Osteoblast (primary cell): ENCODE data around the gene RAG1. TPM values are rescaled to one million over a fixed set of nuclear protein-coding genes. Genes with fewer than 3 reads are reported as not detected.

Experiments
- DNase-seq: peaks from one replicate; pipeline ENCODE4 v3.0.0; 2011; ENCODE audit warnings: low spot score, mixed read lengths; ENCODE audit not compliant: insufficient read length; ENCODE audit errors: missing footprints
- H2AFZ ChIP-seq: 2 replicates; pipeline ENCODE4 v1.6.0; 2011; ENCODE audit warnings: mild to moderate bottlenecking, low read length
- H3K27ac ChIP-seq: 2 replicates; pipeline ENCODE4 v1.5.1; 2011; ENCODE audit warnings: mild to moderate bottlenecking, low read depth, low read length, moderate library complexity
- H3K27me3 ChIP-seq: 2 replicates; pipeline ENCODE4 v1.6.0; 2012; ENCODE audit warnings: mild to moderate bottlenecking, control low read depth, inconsistent platforms, low read length, moderate library complexity; ENCODE audit not compliant: insufficient read depth
- H3K36me3 ChIP-seq: 2 replicates; pipeline ENCODE4 v1.5.1; 2011; ENCODE audit warnings: mild to moderate bottlenecking, low read length, control low read depth, moderate library complexity; ENCODE audit not compliant: insufficient read depth
- H3K4me1 ChIP-seq: 2 replicates; pipeline ENCODE4 v1.5.1; 2011; ENCODE audit warnings: mild to moderate bottlenecking, low read length, control low read depth, moderate library complexity; ENCODE audit not compliant: insufficient read depth
- H3K4me2 ChIP-seq: 2 replicates; pipeline ENCODE4 v1.6.0; 2011; ENCODE audit warnings: mild to moderate bottlenecking, low read length; ENCODE audit not compliant: insufficient read depth
- H3K4me3 ChIP-seq: fragments of 200-600 bp; sonication (generic); 3 replicates; pipeline ENCODE4 v1.5.1; 2012; ENCODE audit warnings: mild to moderate bottlenecking, low read length, inconsistent platforms; ENCODE audit not compliant: insufficient read depth
- H3K79me2 ChIP-seq: 2 replicates; pipeline ENCODE4 v1.6.0; 2012; ENCODE audit warnings: mild to moderate bottlenecking, low read length, control low read depth, inconsistent platforms; ENCODE audit not compliant: insufficient read depth
- H3K9me3 ChIP-seq: 2 replicates; pipeline ENCODE4 v1.5.1; 2011; ENCODE audit warnings: low read depth, low read length, control low read depth
- H4K20me1 ChIP-seq: 2 replicates; pipeline ENCODE4 v1.6.0; 2012; ENCODE audit warnings: mild to moderate bottlenecking, low read length, control low read depth; ENCODE audit not compliant: insufficient read depth
- total RNA-seq: library from RNA; depleted of rRNA; stranded (reverse); fragments of >200 nt; gene quantifications from 2 replicates; pipeline ENCODE4 v1.2.3, GENCODE V29; 2012
- TF ChIP-seq, protein P1 (sequence below): IDR thresholded peaks from 2 replicates; pipeline ENCODE4 v1.5.1; 2011; ENCODE audit warnings: mild to moderate bottlenecking, low read depth, low read length, moderate library complexity; ENCODE audit errors: extremely low read depth

Gene RAG1
- total RNA-seq, 1 donor, result 0.36 TPM

- peaks cover 7% of the 10 kb centered on the region for H3K79me2 ChIP-seq
- TF ChIP-seq, protein P1, sequence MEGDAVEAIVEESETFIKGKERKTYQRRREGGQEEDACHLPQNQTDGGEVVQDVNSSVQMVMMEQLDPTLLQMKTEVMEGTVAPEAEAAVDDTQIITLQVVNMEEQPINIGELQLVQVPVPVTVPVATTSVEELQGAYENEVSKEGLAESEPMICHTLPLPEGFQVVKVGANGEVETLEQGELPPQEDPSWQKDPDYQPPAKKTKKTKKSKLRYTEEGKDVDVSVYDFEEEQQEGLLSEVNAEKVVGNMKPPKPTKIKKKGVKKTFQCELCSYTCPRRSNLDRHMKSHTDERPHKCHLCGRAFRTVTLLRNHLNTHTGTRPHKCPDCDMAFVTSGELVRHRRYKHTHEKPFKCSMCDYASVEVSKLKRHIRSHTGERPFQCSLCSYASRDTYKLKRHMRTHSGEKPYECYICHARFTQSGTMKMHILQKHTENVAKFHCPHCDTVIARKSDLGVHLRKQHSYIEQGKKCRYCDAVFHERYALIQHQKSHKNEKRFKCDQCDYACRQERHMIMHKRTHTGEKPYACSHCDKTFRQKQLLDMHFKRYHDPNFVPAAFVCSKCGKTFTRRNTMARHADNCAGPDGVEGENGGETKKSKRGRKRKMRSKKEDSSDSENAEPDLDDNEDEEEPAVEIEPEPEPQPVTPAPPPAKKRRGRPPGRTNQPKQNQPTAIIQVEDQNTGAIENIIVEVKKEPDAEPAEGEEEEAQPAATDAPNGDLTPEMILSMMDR, result no peak
- peak within 1 kb of the TSS; percentile 94 for H3K4me2 ChIP-seq
- peak; percentile 90 for DNase-seq
- H3K4me3 ChIP-seq, result peak within 1 kb of the TSS; percentile 96
- peaks cover 3% of the 10 kb centered on the region for H3K27me3 ChIP-seq
- H3K36me3 ChIP-seq, result no peaks in the 10 kb centered on the region
- H4K20me1 ChIP-seq, result no peaks in the 10 kb centered on the region
- peak within 1 kb of the TSS; percentile 68 for H3K27ac ChIP-seq
- H2AFZ ChIP-seq, result peak within 1 kb of the TSS; percentile 99
- no peaks in the 10 kb centered on the region for H3K9me3 ChIP-seq
- peaks cover 7% of the 10 kb centered on the region for H3K4me1 ChIP-seq
Measured at GRCh38 chr11:36594316-36594989, 26.6 kb downstream of the RAG1 start, which contains the start of gene IFTAP. IFTAP (plus strand) TSS chr11:36594502; CDS start chr11:36610104, 15,602 bp downstream.

- Histone ChIP-seq H3K9me3 (no peaks in the 10 kb centered on the region), H3K4me2 (no peak overlapping the region), H2AFZ (no peak overlapping the region), H4K20me1 (no peaks in the 10 kb centered on the region), H3K27ac (no peak overlapping the region), H3K36me3 (no peaks in the 10 kb centered on the region), H3K4me3 (no peak overlapping the region), H3K4me1 (peaks cover 7% of the 10 kb centered on the region), H3K79me2 (peaks cover 7% of the 10 kb centered on the region), H3K27me3 (no peaks in the 10 kb centered on the region)
- TF ChIP-seq, protein P1, result no peak
- DNase-seq, result no peak
Measured at GRCh38 chr11:36596880-36597279, 29.1 kb downstream of the RAG1 start.

GRCh38 chr11:36598051-36598450, 30.2 kb downstream of the RAG1 start, which contains the start of gene RAG2:
RAG2 (minus strand) TSS chr11:36598236; CDS start chr11:36594168, 4,068 bp downstream.
- Histone ChIP-seq H3K4me1 (peaks cover 7% of the 10 kb centered on the region), H3K79me2 (peaks cover 7% of the 10 kb centered on the region), H3K36me3 (no peaks in the 10 kb centered on the region), H3K27ac (no peak within 1 kb of the TSS), H3K4me2 (no peak within 1 kb of the TSS), H3K4me3 (no peak within 1 kb of the TSS), H3K27me3 (no peaks in the 10 kb centered on the region), H4K20me1 (no peaks in the 10 kb centered on the region), H3K9me3 (no peaks in the 10 kb centered on the region), H2AFZ (no peak within 1 kb of the TSS)
- TF ChIP-seq, protein P1, result no peak
- DNase-seq, result no peak

DNA sequence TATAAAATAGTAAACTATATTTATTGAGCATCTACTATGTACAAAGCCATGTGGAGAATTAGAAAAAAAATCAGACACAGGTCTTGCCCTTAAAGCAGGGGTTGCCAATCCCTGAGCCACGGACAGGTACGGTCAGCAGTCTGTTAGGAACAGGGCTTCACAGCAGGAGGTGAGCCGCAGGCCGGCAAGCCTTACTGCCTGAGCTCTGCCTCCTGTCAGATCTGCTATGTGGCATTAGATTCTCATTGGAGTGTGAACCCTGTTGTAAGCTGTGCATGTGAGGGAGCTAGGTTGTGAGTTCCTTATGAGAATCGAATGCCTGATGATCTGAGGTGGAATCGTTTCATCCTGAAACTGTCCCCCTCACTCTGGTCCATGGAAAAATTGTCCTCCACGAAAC, 32.4 kb downstream of the RAG1 start:
- no peaks in the 10 kb centered on the region for H4K20me1 ChIP-seq

More for the DNA sequence above, 32.4 kb downstream of the RAG1 start:
- no peaks in the 10 kb centered on the region for H3K9me3 ChIP-seq
- no peaks in the 10 kb centered on the region for H3K36me3 ChIP-seq
- no peak overlapping the region for H2AFZ ChIP-seq
- H3K4me3 ChIP-seq, result no peak overlapping the region
- no peak overlapping the region for H3K27ac ChIP-seq
- H3K4me2 ChIP-seq, result no peak overlapping the region
- no peak for DNase-seq
- TF ChIP-seq, protein P1, result no peak
- H3K27me3 ChIP-seq, result no peaks in the 10 kb centered on the region
- H3K4me1 ChIP-seq, result peaks cover 4% of the 10 kb centered on the region
- peaks cover 2% of the 10 kb centered on the region for H3K79me2 ChIP-seq
